GM19328 (cell line): ENCODE measurements around the gene EFHD2.
"Not testable (repeated sequence)": the region's sequence is repeated elsewhere in the genome, so short reads cannot be mapped to it uniquely, and the experiment has no call there.

Source experiments
- ATAC-seq: cut with Tn5 transposase; IDR thresholded peaks from one replicate; pipeline ENCODE4 v1.9.1; 2021; ENCODE audit warnings: mild to moderate bottlenecking, moderate library complexity; ENCODE audit not compliant: unreplicated experiment

EFHD2 gene

GRCh38 chr1:15471723-15472122 is 62.0 kb downstream of the EFHD2 start:
- ATAC-seq = not testable (repeated sequence)

- ATAC-seq = no peak
Observed at GRCh38 chr1:15472587-15472986, 62.9 kb downstream of the EFHD2 start.

GRCh38 chr1:15475752-15476314 is 66.1 kb downstream of the EFHD2 start, which contains the start of gene CELA2B:
TSS of gene CELA2B (plus strand) at chr1:15476104. CDS start at chr1:15476126, 22 bp downstream.
- ATAC-seq = no peak

- ATAC-seq = no peak
Observed at GRCh38 chr1:15476927-15477326, 67.2 kb downstream of the EFHD2 start.

DNA sequence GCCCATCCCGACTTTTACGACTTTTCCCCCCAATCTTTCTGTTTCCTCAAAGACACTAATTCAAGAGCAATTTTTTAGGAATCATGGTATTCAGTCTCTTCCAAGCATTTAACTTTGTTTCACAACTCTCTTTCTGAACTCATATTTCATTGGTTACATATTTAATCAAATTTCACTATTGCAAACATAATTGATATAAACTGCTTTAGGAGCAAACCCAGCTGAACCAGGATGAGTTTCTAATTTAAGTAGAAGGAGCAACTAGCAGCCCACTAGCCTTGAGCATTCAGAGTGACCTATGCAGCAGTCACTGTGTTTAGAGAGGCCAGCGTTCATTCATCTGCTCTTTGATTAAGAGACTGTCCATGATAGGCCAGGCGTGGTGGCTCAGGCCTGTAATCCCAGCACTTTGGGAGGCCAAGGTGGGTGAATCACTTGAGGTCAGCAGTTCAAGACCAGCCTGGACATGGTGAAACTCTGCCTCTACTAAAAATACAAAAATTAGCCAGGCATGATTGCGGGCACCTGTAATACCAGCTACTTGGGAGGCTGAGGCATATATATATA is 68.0 kb downstream of the EFHD2 start:
- no peak for ATAC-seq
